ENCODE measurements around the gene RALB. TPM values are rescaled to one million over a fixed set of nuclear protein-coding genes. Genes with fewer than 3 reads are reported as not detected.

RALB gene
- polyA plus RNA-seq, 1 of the 3 experiments (the other 2 are of a cell fraction): 37.2 TPM

DNA sequence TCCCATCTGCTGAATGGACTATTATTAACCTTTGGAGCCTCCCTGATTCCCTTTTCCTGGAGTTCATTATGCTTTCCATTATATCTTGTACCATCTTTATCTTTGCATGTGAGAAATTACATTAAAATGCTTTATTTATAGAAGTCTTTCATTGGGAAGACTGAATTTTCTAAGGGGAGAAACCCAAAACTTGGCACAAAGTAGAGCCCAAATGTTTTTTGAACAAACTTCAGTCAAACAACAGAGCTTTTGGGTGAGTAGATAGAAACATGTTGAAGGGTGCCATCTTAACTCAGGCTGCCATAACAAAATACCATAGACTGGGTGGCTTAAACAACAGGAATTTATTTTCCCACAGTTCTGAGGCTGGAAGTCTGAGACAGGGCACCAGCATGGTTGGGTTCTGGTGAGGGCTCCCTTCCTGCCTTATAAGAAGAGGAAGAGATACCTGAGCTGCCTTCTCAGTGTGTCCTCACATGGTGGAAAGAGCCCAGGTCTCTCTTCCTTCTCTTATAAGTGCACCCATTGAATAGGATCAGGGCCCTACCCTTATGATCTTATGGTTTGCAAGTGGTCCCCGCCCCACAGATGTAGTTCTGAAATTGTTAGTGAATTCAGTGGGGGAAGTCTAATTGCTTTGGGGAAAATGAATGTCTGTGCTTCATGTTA, 19.2 kb downstream of the RALB start:
- Histone ChIP-seq H3K4me3 (ENCODE audit: low read depth in 2 of 2, low read length in 1 of 2) (no peak overlapping the region), H3K9me2 (no peaks in the 10 kb centered on the region), H3K27me3 (ENCODE audit: insufficient read depth) (no peaks in the 10 kb centered on the region), H3K9me3 (no peaks in the 10 kb centered on the region), H3K4me2 (no peak overlapping the region), H3K36me3 (replicated peaks in 1 of 2; ENCODE audit: control insufficient read depth in 1 of 2, insufficient read depth in 2 of 2, low read length in 1 of 2) (peaks cover 0 to 16% of the 10 kb centered on the region in 2 experiments), H3K79me2 (ENCODE audit: insufficient read depth) (peaks cover 100% of the 10 kb centered on the region), H2AFZ (ENCODE audit: low read depth) (no peak overlapping the region), H3K4me1 (ENCODE audit: control insufficient read depth in 1 of 2, insufficient read depth in 2 of 2, low read depth in 1 of 2, low read length in 1 of 2) (peaks cover 0 to 5% of the 10 kb centered on the region in 2 experiments; a peak in 1 of 4 replicates), H3F3A (replicated peaks; ENCODE audit: insufficient read depth) (no peaks in the 10 kb centered on the region), H4K20me1 (ENCODE audit: insufficient read depth) (peaks cover 27% of the 10 kb centered on the region; the same call in 1 of the 2 replicates), H3K9ac (no peak overlapping the region), H3K27ac (ENCODE audit: low read depth in 2 of 2, low read length in 1 of 2) (no peak overlapping the region)
- no peak for DNase-seq
- TF ChIP-seq EP300 (IDR thresholded peaks at IDR 0.05; ENCODE audit: borderline replicate concordance in 1 of 2, low read depth in 1 of 2, low read length in 1 of 2): no peak
- TF ChIP-seq ELF1 (IDR thresholded peaks at IDR 0.05): no peak
- TF ChIP-seq, protein P1, sequence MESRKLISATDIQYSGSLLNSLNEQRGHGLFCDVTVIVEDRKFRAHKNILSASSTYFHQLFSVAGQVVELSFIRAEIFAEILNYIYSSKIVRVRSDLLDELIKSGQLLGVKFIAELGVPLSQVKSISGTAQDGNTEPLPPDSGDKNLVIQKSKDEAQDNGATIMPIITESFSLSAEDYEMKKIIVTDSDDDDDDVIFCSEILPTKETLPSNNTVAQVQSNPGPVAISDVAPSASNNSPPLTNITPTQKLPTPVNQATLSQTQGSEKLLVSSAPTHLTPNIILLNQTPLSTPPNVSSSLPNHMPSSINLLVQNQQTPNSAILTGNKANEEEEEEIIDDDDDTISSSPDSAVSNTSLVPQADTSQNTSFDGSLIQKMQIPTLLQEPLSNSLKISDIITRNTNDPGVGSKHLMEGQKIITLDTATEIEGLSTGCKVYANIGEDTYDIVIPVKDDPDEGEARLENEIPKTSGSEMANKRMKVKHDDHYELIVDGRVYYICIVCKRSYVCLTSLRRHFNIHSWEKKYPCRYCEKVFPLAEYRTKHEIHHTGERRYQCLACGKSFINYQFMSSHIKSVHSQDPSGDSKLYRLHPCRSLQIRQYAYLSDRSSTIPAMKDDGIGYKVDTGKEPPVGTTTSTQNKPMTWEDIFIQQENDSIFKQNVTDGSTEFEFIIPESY (IDR thresholded peaks at IDR 0.05; ENCODE audit: borderline replicate concordance, low read depth): no peak
- no peak for TF ChIP-seq GATA2 (CRISPR knock-in tag; IDR thresholded peaks at IDR 0.05)
- no peak for TF ChIP-seq TAF1 (IDR thresholded peaks at IDR 0.05; ENCODE audit: borderline replicate concordance, low read depth, low read length)
- TF ChIP-seq POLR2AphosphoS5 (IDR thresholded peaks at IDR 0.05; ENCODE audit: low read depth, low read length): no peak
- no peak for TF ChIP-seq CHD2 (IDR thresholded peaks at IDR 0.05; ENCODE audit: low read length, partially characterized antibody)
- TF ChIP-seq MEF2A (IDR thresholded peaks at IDR 0.05; ENCODE audit: borderline replicate concordance, low read depth): no peak
- TF ChIP-seq RAD21 (IDR thresholded peaks at IDR 0.05; ENCODE audit: low read length): no peak
- TF ChIP-seq SMC3 (IDR thresholded peaks at IDR 0.05; ENCODE audit: low read depth, low read length): no peak
- TF ChIP-seq, protein P2, sequence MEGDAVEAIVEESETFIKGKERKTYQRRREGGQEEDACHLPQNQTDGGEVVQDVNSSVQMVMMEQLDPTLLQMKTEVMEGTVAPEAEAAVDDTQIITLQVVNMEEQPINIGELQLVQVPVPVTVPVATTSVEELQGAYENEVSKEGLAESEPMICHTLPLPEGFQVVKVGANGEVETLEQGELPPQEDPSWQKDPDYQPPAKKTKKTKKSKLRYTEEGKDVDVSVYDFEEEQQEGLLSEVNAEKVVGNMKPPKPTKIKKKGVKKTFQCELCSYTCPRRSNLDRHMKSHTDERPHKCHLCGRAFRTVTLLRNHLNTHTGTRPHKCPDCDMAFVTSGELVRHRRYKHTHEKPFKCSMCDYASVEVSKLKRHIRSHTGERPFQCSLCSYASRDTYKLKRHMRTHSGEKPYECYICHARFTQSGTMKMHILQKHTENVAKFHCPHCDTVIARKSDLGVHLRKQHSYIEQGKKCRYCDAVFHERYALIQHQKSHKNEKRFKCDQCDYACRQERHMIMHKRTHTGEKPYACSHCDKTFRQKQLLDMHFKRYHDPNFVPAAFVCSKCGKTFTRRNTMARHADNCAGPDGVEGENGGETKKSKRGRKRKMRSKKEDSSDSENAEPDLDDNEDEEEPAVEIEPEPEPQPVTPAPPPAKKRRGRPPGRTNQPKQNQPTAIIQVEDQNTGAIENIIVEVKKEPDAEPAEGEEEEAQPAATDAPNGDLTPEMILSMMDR (IDR thresholded peaks at IDR 0.05): no peak
- no peak for TF ChIP-seq NRF1 (IDR thresholded peaks at IDR 0.05; ENCODE audit: low read depth, low read length)
- TF ChIP-seq, protein P3, sequence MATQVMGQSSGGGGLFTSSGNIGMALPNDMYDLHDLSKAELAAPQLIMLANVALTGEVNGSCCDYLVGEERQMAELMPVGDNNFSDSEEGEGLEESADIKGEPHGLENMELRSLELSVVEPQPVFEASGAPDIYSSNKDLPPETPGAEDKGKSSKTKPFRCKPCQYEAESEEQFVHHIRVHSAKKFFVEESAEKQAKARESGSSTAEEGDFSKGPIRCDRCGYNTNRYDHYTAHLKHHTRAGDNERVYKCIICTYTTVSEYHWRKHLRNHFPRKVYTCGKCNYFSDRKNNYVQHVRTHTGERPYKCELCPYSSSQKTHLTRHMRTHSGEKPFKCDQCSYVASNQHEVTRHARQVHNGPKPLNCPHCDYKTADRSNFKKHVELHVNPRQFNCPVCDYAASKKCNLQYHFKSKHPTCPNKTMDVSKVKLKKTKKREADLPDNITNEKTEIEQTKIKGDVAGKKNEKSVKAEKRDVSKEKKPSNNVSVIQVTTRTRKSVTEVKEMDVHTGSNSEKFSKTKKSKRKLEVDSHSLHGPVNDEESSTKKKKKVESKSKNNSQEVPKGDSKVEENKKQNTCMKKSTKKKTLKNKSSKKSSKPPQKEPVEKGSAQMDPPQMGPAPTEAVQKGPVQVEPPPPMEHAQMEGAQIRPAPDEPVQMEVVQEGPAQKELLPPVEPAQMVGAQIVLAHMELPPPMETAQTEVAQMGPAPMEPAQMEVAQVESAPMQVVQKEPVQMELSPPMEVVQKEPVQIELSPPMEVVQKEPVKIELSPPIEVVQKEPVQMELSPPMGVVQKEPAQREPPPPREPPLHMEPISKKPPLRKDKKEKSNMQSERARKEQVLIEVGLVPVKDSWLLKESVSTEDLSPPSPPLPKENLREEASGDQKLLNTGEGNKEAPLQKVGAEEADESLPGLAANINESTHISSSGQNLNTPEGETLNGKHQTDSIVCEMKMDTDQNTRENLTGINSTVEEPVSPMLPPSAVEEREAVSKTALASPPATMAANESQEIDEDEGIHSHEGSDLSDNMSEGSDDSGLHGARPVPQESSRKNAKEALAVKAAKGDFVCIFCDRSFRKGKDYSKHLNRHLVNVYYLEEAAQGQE (IDR thresholded peaks at IDR 0.05; ENCODE audit: low read depth, low read length): no peak
- no peak for TF ChIP-seq TEAD4 (IDR thresholded peaks at IDR 0.05; ENCODE audit: borderline replicate concordance, insufficient read depth)
- TF ChIP-seq, protein P4, sequence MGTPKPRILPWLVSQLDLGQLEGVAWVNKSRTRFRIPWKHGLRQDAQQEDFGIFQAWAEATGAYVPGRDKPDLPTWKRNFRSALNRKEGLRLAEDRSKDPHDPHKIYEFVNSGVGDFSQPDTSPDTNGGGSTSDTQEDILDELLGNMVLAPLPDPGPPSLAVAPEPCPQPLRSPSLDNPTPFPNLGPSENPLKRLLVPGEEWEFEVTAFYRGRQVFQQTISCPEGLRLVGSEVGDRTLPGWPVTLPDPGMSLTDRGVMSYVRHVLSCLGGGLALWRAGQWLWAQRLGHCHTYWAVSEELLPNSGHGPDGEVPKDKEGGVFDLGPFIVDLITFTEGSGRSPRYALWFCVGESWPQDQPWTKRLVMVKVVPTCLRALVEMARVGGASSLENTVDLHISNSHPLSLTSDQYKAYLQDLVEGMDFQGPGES (IDR thresholded peaks at IDR 0.05; ENCODE audit: low read depth, low read length): no peak
- TF ChIP-seq SIN3A (IDR thresholded peaks at IDR 0.05; ENCODE audit: borderline replicate concordance, low read depth, low read length): no peak
- POLR2A ChIA-PET: no interaction called here
- CTCF ChIA-PET: no interaction called here
- 100% methylated on average over 1 of the region's 1 CpG for WGBS (ENCODE audit: low lambda C conversion rate)

All from SK-N-SH (cell line).